ENCODE measurements around the gene RASGRP1. TPM values are rescaled to one million over a fixed set of nuclear protein-coding genes. Genes with fewer than 3 reads are reported as not detected.

The RASGRP1 gene
- polyA plus RNA-seq, 1 donor (not counting 4 experiments of a cell fraction or from before 2014, with no cell fraction given) = 0.28 TPM

DNA sequence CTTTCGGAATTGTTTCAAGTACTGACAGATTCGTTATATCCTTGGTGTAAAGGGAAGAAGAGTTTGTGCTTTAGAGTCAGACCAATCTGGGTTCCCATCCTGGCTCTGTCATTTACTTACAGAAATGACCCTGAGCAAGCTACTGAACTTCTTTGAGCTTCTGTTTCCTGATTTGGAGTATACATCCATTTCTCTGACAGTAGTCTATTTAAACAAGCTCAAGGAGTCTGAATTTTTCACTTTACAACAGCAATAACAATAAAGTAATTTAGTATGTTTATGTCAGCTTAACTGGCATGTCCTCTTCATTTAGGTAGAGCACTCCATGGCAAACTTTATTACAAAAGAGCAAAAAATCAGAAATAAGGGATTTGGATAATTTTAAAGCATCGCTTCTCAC lies 82.9 kb downstream of the RASGRP1 start:
- Histone ChIP-seq H3K9me1 (ENCODE audit: control insufficient read depth, extremely low read depth, insufficient read depth, low read length) (no peaks in the 10 kb centered on the region), H3K9ac (ENCODE audit: control insufficient read depth, extremely low read depth, insufficient read depth, low read length) (no peak overlapping the region), H3K79me2 (ENCODE audit: control insufficient read depth, insufficient read depth, low read length) (no peaks in the 10 kb centered on the region), H3K36me3 (ENCODE audit: control insufficient read depth in 2 of 2, extremely low read depth in 1 of 2, insufficient read depth in 2 of 2, low read length in 2 of 2) (peaks cover 0 to 2% of the 10 kb centered on the region in 2 experiments), H3K4me1 (ENCODE audit: control insufficient read depth, extremely low read depth, insufficient read depth, low read length) (no peaks in the 10 kb centered on the region), H2AFZ (ENCODE audit: control insufficient read depth, low read length) (no peak overlapping the region), H3K27me3 (ENCODE audit: control insufficient read depth, extremely low read depth, insufficient read depth, low read length) (no peaks in the 10 kb centered on the region), H3K27ac (ENCODE audit: control insufficient read depth, insufficient read depth, low read length) (no peak overlapping the region), H3K4me3 (ENCODE audit: control insufficient read depth in 2 of 3, extremely low read depth in 1 of 3, insufficient read depth in 2 of 3, low read depth in 1 of 3, low read length in 3 of 3) (no peak overlapping the region), H4K20me1 (ENCODE audit: control insufficient read depth, extremely low read depth, insufficient read depth, low read length) (no peaks in the 10 kb centered on the region), H3K4me2 (ENCODE audit: control insufficient read depth, extremely low read depth, insufficient read depth, low read depth, low read length) (no peak overlapping the region), H3K9me3 (ENCODE audit: control insufficient read depth, low read depth, low read length) (no peaks in the 10 kb centered on the region)
- no peak for FAIRE-seq
- TF ChIP-seq EZH2 (IDR thresholded peaks at IDR 0.05; ENCODE audit: low read length) = no peak
- TF ChIP-seq, protein P1, sequence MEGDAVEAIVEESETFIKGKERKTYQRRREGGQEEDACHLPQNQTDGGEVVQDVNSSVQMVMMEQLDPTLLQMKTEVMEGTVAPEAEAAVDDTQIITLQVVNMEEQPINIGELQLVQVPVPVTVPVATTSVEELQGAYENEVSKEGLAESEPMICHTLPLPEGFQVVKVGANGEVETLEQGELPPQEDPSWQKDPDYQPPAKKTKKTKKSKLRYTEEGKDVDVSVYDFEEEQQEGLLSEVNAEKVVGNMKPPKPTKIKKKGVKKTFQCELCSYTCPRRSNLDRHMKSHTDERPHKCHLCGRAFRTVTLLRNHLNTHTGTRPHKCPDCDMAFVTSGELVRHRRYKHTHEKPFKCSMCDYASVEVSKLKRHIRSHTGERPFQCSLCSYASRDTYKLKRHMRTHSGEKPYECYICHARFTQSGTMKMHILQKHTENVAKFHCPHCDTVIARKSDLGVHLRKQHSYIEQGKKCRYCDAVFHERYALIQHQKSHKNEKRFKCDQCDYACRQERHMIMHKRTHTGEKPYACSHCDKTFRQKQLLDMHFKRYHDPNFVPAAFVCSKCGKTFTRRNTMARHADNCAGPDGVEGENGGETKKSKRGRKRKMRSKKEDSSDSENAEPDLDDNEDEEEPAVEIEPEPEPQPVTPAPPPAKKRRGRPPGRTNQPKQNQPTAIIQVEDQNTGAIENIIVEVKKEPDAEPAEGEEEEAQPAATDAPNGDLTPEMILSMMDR (optimal IDR thresholded peaks at IDR 0.05 in 1 of 3, IDR thresholded peaks at IDR 0.05 in 1 of 3, conservative IDR thresholded peaks at IDR 0.05 in 1 of 3; ENCODE audit: extremely low read depth in 1 of 3, insufficient read depth in 2 of 3, low read length in 3 of 3) = no peak
- dilution Hi-C loops (cut with MboI; ENCODE audit: extremely low pct_ligation_motif_present, low sequenced_read_pairs) = no loop called here
- no peak for DNase-seq (ENCODE audit: low read depth, low spot score)

DNA sequence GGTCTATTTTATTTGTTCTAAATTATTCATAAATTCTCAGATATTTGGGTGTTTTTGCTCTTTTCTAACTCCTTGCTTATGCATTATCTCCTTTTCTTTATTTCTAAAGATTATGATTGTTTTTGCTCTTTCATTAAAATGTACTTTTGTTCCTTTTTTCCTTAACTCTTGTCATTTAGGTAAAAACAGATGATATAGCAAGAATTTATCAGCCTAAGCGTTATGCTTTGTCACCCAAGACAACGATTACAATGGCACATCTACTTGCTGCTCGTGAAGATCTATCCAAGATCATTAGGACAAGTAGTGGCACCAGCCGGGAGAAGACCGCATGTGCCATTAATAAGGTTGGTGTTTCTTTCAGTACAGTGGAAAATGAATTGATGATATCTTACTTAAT lies 83.5 kb downstream of the RASGRP1 start:
- no peak overlapping the region for H3K27ac ChIP-seq (ENCODE audit: control insufficient read depth, insufficient read depth, low read length)
- no peak overlapping the region for H3K4me2 ChIP-seq (ENCODE audit: control insufficient read depth, extremely low read depth, insufficient read depth, low read depth, low read length)
- no peaks in the 10 kb centered on the region for H3K27me3 ChIP-seq (ENCODE audit: control insufficient read depth, extremely low read depth, insufficient read depth, low read length)
- H3K4me1 ChIP-seq (ENCODE audit: control insufficient read depth, extremely low read depth, insufficient read depth, low read length) = no peaks in the 10 kb centered on the region
- no peak overlapping the region for H3K4me3 ChIP-seq (ENCODE audit: control insufficient read depth in 2 of 3, extremely low read depth in 1 of 3, insufficient read depth in 2 of 3, low read depth in 1 of 3, low read length in 3 of 3)
- peaks cover 0 to 2% of the 10 kb centered on the region in 2 experiments for H3K36me3 ChIP-seq (ENCODE audit: control insufficient read depth in 2 of 2, extremely low read depth in 1 of 2, insufficient read depth in 2 of 2, low read length in 2 of 2)
- no peak overlapping the region for H2AFZ ChIP-seq (ENCODE audit: control insufficient read depth, low read length)
- H3K9me1 ChIP-seq (ENCODE audit: control insufficient read depth, extremely low read depth, insufficient read depth, low read length) = no peaks in the 10 kb centered on the region
- H4K20me1 ChIP-seq (ENCODE audit: control insufficient read depth, extremely low read depth, insufficient read depth, low read length) = no peaks in the 10 kb centered on the region
- dilution Hi-C loops (cut with MboI; ENCODE audit: extremely low pct_ligation_motif_present, low sequenced_read_pairs) = no loop called here
- DNase-seq (ENCODE audit: low read depth, low spot score) (no peak), FAIRE-seq (no peak)
- H3K9me3 ChIP-seq (ENCODE audit: control insufficient read depth, low read depth, low read length) = no peaks in the 10 kb centered on the region
- H3K9ac ChIP-seq (ENCODE audit: control insufficient read depth, extremely low read depth, insufficient read depth, low read length) = no peak overlapping the region
- no peaks in the 10 kb centered on the region for H3K79me2 ChIP-seq (ENCODE audit: control insufficient read depth, insufficient read depth, low read length)
- no peak for TF ChIP-seq EZH2 (IDR thresholded peaks at IDR 0.05; ENCODE audit: low read length)
- TF ChIP-seq, protein P1 (optimal IDR thresholded peaks at IDR 0.05 in 1 of 3, IDR thresholded peaks at IDR 0.05 in 1 of 3, conservative IDR thresholded peaks at IDR 0.05 in 1 of 3; ENCODE audit: extremely low read depth in 1 of 3, insufficient read depth in 2 of 3, low read length in 3 of 3) = no peak

Data from keratinocyte (primary cell).